GM12878 (cell line): ENCODE results near the gene GGPS1. TPM values are rescaled to one million over a fixed set of nuclear protein-coding genes. Genes with fewer than 3 reads are reported as not detected.

Source experiments
- ATF7 ChIP-seq: fragments of 450-650 bp; IDR thresholded peaks from 2 replicates; pipeline ENCODE4 v1.6.1; 2016; ENCODE audit warnings: low read depth, mild to moderate bottlenecking
- BCL11A ChIP-seq: IDR thresholded peaks from 2 replicates; pipeline ENCODE4 v1.6.1; 2011; ENCODE audit warnings: low read depth, low read length
- CEBPB ChIP-seq, 2 experiments: fragments of 150-350 bp in 1 of 2; IDR thresholded peaks; 2 replicates each; pipeline ENCODE4 v1.6.1; 2012 to 2014; ENCODE audit warnings: low read depth in 2 of 2, low read length in 2 of 2, borderline replicate concordance in 1 of 2, inconsistent platforms in 1 of 2
- CREM ChIP-seq: IDR thresholded peaks from 2 replicates; pipeline ENCODE4 v1.6.1; 2014; ENCODE audit warnings: antibody characterized with exemption, low read depth
- GATAD2B ChIP-seq: fragments of 450-650 bp; conservative IDR thresholded peaks from 2 replicates; pipeline ENCODE4 v1.6.1; 2017; ENCODE audit warnings: low read depth, mild to moderate bottlenecking, moderate library complexity
- IKZF2 ChIP-seq, 2 experiments: fragments of 450-650 bp; IDR thresholded peaks; 2 replicates each; pipeline ENCODE4 v1.6.1; 2017; ENCODE audit warnings: mild to moderate bottlenecking in 2 of 2, moderate library complexity in 2 of 2
- IRF4 ChIP-seq: IDR thresholded peaks from 2 replicates; pipeline ENCODE4 v1.6.1; 2011; ENCODE audit warnings: low read depth, low read length
- MYB ChIP-seq: fragments of 150-350 bp; IDR thresholded peaks from 2 replicates; pipeline ENCODE4 v1.6.1; 2014; ENCODE audit warnings: mild to moderate bottlenecking, low read depth, low read length, borderline replicate concordance
- NBN ChIP-seq: fragments of 450-650 bp; IDR thresholded peaks from 2 replicates; pipeline ENCODE4 v1.6.1; 2016
- NFIC ChIP-seq: IDR thresholded peaks from 2 replicates; pipeline ENCODE4 v1.6.1; 2012; ENCODE audit warnings: low read depth, mild to moderate bottlenecking, inconsistent platforms, low read length, moderate library complexity
- NFXL1 ChIP-seq: fragments of 450-650 bp; IDR thresholded peaks from 2 replicates; pipeline ENCODE4 v1.6.1; 2017; ENCODE audit warnings: antibody characterized with exemption, mild to moderate bottlenecking, borderline replicate concordance
- NR2C1 ChIP-seq: fragments of 450-650 bp; IDR thresholded peaks from 2 replicates; pipeline ENCODE4 v1.6.1; 2017; ENCODE audit warnings: antibody characterized with exemption, mild to moderate bottlenecking, moderate library complexity
- POU2F2 ChIP-seq: IDR thresholded peaks from 3 replicates; pipeline ENCODE4 v1.6.1; 2011; ENCODE audit warnings: low read depth, mild to moderate bottlenecking, low read length, borderline replicate concordance
- RUNX3 ChIP-seq: IDR thresholded peaks from 2 replicates; pipeline ENCODE4 v1.6.1; 2012; ENCODE audit warnings: low read length, inconsistent platforms
- SMAD5 ChIP-seq: IDR thresholded peaks from 2 replicates; pipeline ENCODE4 v1.6.1; 2016; ENCODE audit warnings: antibody characterized with exemption, low read depth
- SP1 ChIP-seq: IDR thresholded peaks from one replicate; pipeline ENCODE4 v1.6.1; 2011; ENCODE audit warnings: low read depth, low read length
- SPI1 ChIP-seq: IDR thresholded peaks from 2 replicates; pipeline ENCODE4 v1.6.1; 2011; ENCODE audit warnings: low read depth, mild to moderate bottlenecking, low read length, moderate library complexity, borderline replicate concordance; ENCODE audit not compliant: insufficient read depth
- STAT1 ChIP-seq: fragments of 450-650 bp; conservative IDR thresholded peaks from 2 replicates; pipeline ENCODE4 v1.6.1; 2014; ENCODE audit warnings: antibody characterized with exemption, mild to moderate bottlenecking
- TBL1XR1 ChIP-seq: IDR thresholded peaks from 2 replicates; pipeline ENCODE4 v1.6.1; 2012; ENCODE audit warnings: low read depth, low read length, improper control_type of control experiment
- ZNF24 ChIP-seq: fragments of 450-650 bp; IDR thresholded peaks from 2 replicates; pipeline ENCODE4 v1.6.1; 2017; ENCODE audit warnings: antibody characterized with exemption, mild to moderate bottlenecking
- ZNF274 ChIP-seq: IDR thresholded peaks from one replicate; pipeline ENCODE4 v1.8.0; 2011; ENCODE audit not compliant: insufficient read length, insufficient read depth
- ZNF384 ChIP-seq: IDR thresholded peaks from 2 replicates; pipeline ENCODE4 v1.6.1; 2012; ENCODE audit warnings: low read depth, mild to moderate bottlenecking, low read length, improper control_type of control experiment, borderline replicate concordance
- polyA plus RNA-seq, 11 experiments: library from polyadenylated mRNA; depleted of rRNA in 4 of 11; unstranded in 6 of 11; stranded (reverse) in 5 of 11; fragments of >200 nt; fragmentation: Nextera tagmentation in 4 of 11; fragmentation: Illumina TruSeq in 1 of 11; extraction: Ambion mirVana in 4 of 11; extraction: Trizol in 1 of 11; gene quantifications; 1 replicate in 1 of 11; 2 replicates in 10 of 11; pipeline versions ENCODE4 v1.2.1 to v1.2.3, GENCODE V29; 2011 to 2016; ENCODE audit warnings: inconsistent platforms in 2 of 11, missing spikeins in 2 of 11, low read depth in 1 of 11
- total RNA-seq, 4 experiments: library from RNA; depleted of rRNA in 3 of 4; stranded (reverse); fragments of >200 nt in 3 of 4; fragmentation: Illumina TruSeq in 1 of 4; extraction: Trizol in 1 of 4; gene quantifications; 2 replicates each; pipeline versions ENCODE4 v1.2.1 to v1.2.3, GENCODE V29; 2013 to 2021
- TF ChIP-seq, protein P1 (sequence below): fragments of 450-650 bp; IDR thresholded peaks from 2 replicates; pipeline ENCODE4 v1.6.1; 2017; ENCODE audit warnings: mild to moderate bottlenecking
- TF ChIP-seq, protein P2 (sequence below): IDR thresholded peaks from 2 replicates; pipeline ENCODE4 v1.6.1; 2012; ENCODE audit warnings: improper control_type of control experiment, low read depth, low read length; ENCODE audit not compliant: insufficient replicate concordance

Gene GGPS1
- total and polyA plus RNA-seq, 10 of the 15 experiments (the other 5 are each of a cell fraction or from before 2014, with no cell fraction given): 15.1 to 36.0 (median 25.3) TPM

DNA sequence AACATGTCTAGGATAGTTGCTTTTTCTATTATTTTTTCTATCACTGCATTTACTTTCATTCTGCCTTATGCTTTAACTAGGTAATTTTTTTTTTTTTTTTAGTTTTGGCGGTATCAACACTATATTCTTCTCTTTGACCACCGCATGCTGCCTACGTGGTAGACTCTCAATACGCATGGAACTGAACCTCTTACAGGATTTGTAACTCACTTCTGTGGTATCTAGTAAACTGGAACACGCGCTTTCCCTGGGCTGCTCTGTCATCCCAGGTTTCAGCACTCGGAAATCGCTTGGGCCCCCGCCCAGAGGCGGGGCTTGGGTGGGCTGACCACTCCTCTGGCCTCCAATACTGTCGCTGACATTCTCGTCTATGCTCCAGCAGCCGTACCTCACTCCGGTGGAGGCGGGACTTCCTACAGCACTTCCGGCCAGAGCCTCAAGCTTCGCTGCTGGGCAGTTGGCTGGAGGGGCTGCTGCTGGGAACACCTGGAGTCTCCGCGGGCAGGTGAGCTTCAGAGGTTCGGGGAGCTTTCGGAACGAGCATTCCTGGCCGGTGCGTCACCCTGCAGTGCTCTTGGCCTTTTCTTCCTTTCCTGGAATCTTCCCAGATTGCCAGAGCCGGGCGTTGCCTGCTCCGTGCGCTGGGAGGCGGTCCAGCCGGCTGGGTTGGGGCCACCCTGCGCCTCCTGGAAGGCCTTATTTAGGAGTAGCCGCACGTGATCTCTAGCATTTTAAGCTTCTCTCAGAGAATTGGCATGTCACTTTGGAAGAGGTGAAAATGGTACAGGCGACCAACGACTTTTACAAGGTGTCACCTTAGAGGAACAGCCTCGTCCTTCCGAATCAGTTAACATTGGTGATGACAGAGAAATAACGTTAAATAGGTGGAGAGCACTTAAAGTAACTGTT lies 38.9 kb downstream of the GGPS1 start, which contains the start of gene TBCE (continued):
- TF ChIP-seq, protein P1, sequence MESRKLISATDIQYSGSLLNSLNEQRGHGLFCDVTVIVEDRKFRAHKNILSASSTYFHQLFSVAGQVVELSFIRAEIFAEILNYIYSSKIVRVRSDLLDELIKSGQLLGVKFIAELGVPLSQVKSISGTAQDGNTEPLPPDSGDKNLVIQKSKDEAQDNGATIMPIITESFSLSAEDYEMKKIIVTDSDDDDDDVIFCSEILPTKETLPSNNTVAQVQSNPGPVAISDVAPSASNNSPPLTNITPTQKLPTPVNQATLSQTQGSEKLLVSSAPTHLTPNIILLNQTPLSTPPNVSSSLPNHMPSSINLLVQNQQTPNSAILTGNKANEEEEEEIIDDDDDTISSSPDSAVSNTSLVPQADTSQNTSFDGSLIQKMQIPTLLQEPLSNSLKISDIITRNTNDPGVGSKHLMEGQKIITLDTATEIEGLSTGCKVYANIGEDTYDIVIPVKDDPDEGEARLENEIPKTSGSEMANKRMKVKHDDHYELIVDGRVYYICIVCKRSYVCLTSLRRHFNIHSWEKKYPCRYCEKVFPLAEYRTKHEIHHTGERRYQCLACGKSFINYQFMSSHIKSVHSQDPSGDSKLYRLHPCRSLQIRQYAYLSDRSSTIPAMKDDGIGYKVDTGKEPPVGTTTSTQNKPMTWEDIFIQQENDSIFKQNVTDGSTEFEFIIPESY: no peak
- TF ChIP-seq CEBPB (IDR thresholded peaks at IDR 0.05; ENCODE audit: borderline replicate concordance in 1 of 2, low read depth in 2 of 2, low read length in 2 of 2) (no peak), MYB (peak; percentile 35; the same call in 1 of the 2 replicates), ZNF274 (no peak), IRF4 (no peak), POU2F2 (peak; percentile 69; the same call in 1 of the 3 replicates), IKZF2 (IDR thresholded peaks at IDR 0.05) (peak; percentile 33 to 42; a peak in 1 of 4 replicates), SP1 (peak; percentile 42), ZNF24 (no peak), SMAD5 (peak; percentile 86; the same call in 1 of the 2 replicates), ZNF384 (peak; percentile 61; the same call in 1 of the 2 replicates), NBN (peak; percentile 67; the same call in 1 of the 2 replicates), RUNX3 (peak; percentile 3; the same call in 1 of the 2 replicates), TBL1XR1 (no peak), ATF7 (peak; percentile 10; the same call in 1 of the 2 replicates), SPI1 (0 out of 2 replicates have a peak, but pooled peaks have one; percentile 36), NFXL1 (no peak), NFIC (no peak), GATAD2B (no peak), BCL11A (0 out of 2 replicates have a peak, but pooled peaks have one; percentile 28), STAT1 (no peak), CREM (peak; percentile 31; the same call in 1 of the 2 replicates), NR2C1 (no peak)
- TF ChIP-seq, protein P2, sequence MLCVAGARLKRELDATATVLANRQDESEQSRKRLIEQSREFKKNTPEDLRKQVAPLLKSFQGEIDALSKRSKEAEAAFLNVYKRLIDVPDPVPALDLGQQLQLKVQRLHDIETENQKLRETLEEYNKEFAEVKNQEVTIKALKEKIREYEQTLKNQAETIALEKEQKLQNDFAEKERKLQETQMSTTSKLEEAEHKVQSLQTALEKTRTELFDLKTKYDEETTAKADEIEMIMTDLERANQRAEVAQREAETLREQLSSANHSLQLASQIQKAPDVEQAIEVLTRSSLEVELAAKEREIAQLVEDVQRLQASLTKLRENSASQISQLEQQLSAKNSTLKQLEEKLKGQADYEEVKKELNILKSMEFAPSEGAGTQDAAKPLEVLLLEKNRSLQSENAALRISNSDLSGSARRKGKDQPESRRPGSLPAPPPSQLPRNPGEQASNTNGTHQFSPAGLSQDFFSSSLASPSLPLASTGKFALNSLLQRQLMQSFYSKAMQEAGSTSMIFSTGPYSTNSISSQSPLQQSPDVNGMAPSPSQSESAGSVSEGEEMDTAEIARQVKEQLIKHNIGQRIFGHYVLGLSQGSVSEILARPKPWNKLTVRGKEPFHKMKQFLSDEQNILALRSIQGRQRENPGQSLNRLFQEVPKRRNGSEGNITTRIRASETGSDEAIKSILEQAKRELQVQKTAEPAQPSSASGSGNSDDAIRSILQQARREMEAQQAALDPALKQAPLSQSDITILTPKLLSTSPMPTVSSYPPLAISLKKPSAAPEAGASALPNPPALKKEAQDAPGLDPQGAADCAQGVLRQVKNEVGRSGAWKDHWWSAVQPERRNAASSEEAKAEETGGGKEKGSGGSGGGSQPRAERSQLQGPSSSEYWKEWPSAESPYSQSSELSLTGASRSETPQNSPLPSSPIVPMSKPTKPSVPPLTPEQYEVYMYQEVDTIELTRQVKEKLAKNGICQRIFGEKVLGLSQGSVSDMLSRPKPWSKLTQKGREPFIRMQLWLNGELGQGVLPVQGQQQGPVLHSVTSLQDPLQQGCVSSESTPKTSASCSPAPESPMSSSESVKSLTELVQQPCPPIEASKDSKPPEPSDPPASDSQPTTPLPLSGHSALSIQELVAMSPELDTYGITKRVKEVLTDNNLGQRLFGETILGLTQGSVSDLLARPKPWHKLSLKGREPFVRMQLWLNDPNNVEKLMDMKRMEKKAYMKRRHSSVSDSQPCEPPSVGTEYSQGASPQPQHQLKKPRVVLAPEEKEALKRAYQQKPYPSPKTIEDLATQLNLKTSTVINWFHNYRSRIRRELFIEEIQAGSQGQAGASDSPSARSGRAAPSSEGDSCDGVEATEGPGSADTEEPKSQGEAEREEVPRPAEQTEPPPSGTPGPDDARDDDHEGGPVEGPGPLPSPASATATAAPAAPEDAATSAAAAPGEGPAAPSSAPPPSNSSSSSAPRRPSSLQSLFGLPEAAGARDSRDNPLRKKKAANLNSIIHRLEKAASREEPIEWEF: no peak
